SK-N-SH (cell line): ENCODE results near the gene CAMK2B. TPM values are rescaled to one million over a fixed set of nuclear protein-coding genes. Genes with fewer than 3 reads are reported as not detected.

Experiments
- CTCF ChIA-PET: fragments of 300-600, 350-600 bp; formaldehyde crosslinking; extraction: SDS; loops from one replicate; lab custom pipeline; 2021; lab: Yijun Ruan, JAX
- POLR2A ChIA-PET: fragments of 350-600 bp; sonication (Branson Sonifier 250); formaldehyde crosslinking; extraction: SDS; loops from one replicate; lab custom pipeline; 2020; ENCODE audit warnings: antibody characterized with exemption, inconsistent platforms; lab: Yijun Ruan, JAX
- DNase-seq: peaks from one replicate; pipeline ENCODE4 v3.0.0; 2012
- H2AFZ ChIP-seq: fragments of 200-600 bp; sonication (generic); 2 replicates; pipeline ENCODE4 v1.8.1; 2016; ENCODE audit warnings: antibody characterized with exemption, mild to moderate bottlenecking, low read depth
- H3F3A ChIP-seq: fragments of 200-600 bp; sonication (generic); replicated peaks from 2 replicates; pipeline ENCODE3; 2016; ENCODE audit warnings: antibody characterized with exemption, mild to moderate bottlenecking; ENCODE audit not compliant: insufficient read depth
- H3K27ac ChIP-seq, 2 experiments: fragments of 200-500 bp in 1 of 2; fragments of 200-600 bp in 1 of 2; sonication (Bioruptor generic) in 1 of 2; sonication (generic), shearing (Covaris generic) in 1 of 2; 2 replicates each; pipeline versions ENCODE4 v1.5.1 to v1.6.1; 2014 to 2016; ENCODE audit warnings: low read depth in 2 of 2, inconsistent platforms in 1 of 2, low read length in 1 of 2, mild to moderate bottlenecking in 1 of 2, mixed read lengths in 1 of 2
- H3K27me3 ChIP-seq: fragments of 200-600 bp; sonication (generic), shearing (Covaris generic); 2 replicates; pipeline ENCODE4 v1.6.1; 2016; ENCODE audit warnings: mixed run types; ENCODE audit not compliant: insufficient read depth
- H3K36me3 ChIP-seq, 2 experiments: fragments of 200-500 bp in 1 of 2; fragments of 200-600 bp in 1 of 2; sonication (Bioruptor generic) in 1 of 2; sonication (generic) in 1 of 2; replicated peaks in 1 of 2; 2 replicates each; pipeline versions ENCODE3 to v1.5.1; 2014 to 2016; ENCODE audit warnings: low read length in 1 of 2, mild to moderate bottlenecking in 1 of 2; ENCODE audit not compliant: insufficient read depth in 2 of 2, control insufficient read depth in 1 of 2
- H3K4me1 ChIP-seq, 2 experiments: fragments of 200-500 bp in 1 of 2; fragments of 200-600 bp in 1 of 2; sonication (Bioruptor generic) in 1 of 2; sonication (generic), shearing (Covaris generic) in 1 of 2; 2 replicates each; pipeline versions ENCODE4 v1.5.1 to v1.6.1; 2014 to 2016; ENCODE audit warnings: low read depth in 1 of 2, low read length in 1 of 2, mixed run types in 1 of 2; ENCODE audit not compliant: insufficient read depth in 2 of 2, control insufficient read depth in 1 of 2
- H3K4me2 ChIP-seq: fragments of 200-600 bp; sonication (generic), shearing (Covaris generic); 2 replicates; pipeline ENCODE4 v1.6.1; 2017; ENCODE audit warnings: mixed run types
- H3K4me3 ChIP-seq, 2 experiments: fragments of 200-500 bp in 1 of 2; fragments of 200-600 bp in 1 of 2; sonication (Bioruptor generic) in 1 of 2; sonication (generic), shearing (Covaris generic) in 1 of 2; 2 replicates each; pipeline versions ENCODE4 v1.5.1 to v1.8.1; 2014 to 2016; ENCODE audit warnings: low read depth in 2 of 2, inconsistent platforms in 1 of 2, low read length in 1 of 2, mild to moderate bottlenecking in 1 of 2, mixed read lengths in 1 of 2, moderate library complexity in 1 of 2
- H3K79me2 ChIP-seq: fragments of 200-600 bp; sonication (generic); 2 replicates; pipeline ENCODE4 v1.8.1; 2017; ENCODE audit warnings: mild to moderate bottlenecking; ENCODE audit not compliant: insufficient read depth
- H3K9ac ChIP-seq: fragments of 200-600 bp; sonication (generic); 2 replicates; pipeline ENCODE4 v1.6.1; 2017; ENCODE audit warnings: mixed run types
- H3K9me2 ChIP-seq: fragments of 200-600 bp; sonication (generic); 2 replicates; pipeline ENCODE4 v1.6.1; 2017; ENCODE audit warnings: mixed run types
- H3K9me3 ChIP-seq: fragments of 200-600 bp; sonication (generic); 2 replicates; pipeline ENCODE4 v1.6.1; 2017; ENCODE audit warnings: mixed run types, mild to moderate bottlenecking, moderate library complexity
- H4K20me1 ChIP-seq: fragments of 200-600 bp; sonication (generic); 2 replicates; pipeline ENCODE4 v1.6.1; 2017; ENCODE audit warnings: mild to moderate bottlenecking, mixed run types; ENCODE audit not compliant: insufficient read depth
- CHD2 ChIP-seq: fragments of 150-350 bp; IDR thresholded peaks from 2 replicates; pipeline ENCODE4 v1.6.1; 2018; ENCODE audit warnings: low read length; ENCODE audit not compliant: partially characterized antibody
- ELF1 ChIP-seq: IDR thresholded peaks from 2 replicates; pipeline ENCODE4 v1.4.0; 2012
- EP300 ChIP-seq, 2 experiments: IDR thresholded peaks; 2 replicates each; pipeline versions ENCODE4 v1.4.0 to v1.6.1; 2012; ENCODE audit warnings: borderline replicate concordance in 1 of 2, low read depth in 1 of 2, low read length in 1 of 2
- EZH2phosphoT487 ChIP-seq: fragments of 200-600 bp; sonication (generic); IDR thresholded peaks from 2 replicates; pipeline ENCODE4 v1.6.1; 2017; ENCODE audit warnings: low read depth, mixed run types, mild to moderate bottlenecking, antibody characterized with exemption, moderate library complexity, borderline replicate concordance
- FOXJ3 ChIP-seq: sonication (generic); formaldehyde crosslinking; IDR thresholded peaks from 2 replicates; pipeline ENCODE4 v1.5.1; 2020; ENCODE audit warnings: mild to moderate bottlenecking, missing genetic modification reagents
- GATA2 ChIP-seq: sonication (generic); formaldehyde crosslinking; IDR thresholded peaks from 2 replicates; pipeline ENCODE4 v1.5.0; 2020; ENCODE audit warnings: mild to moderate bottlenecking, missing genetic modification reagents
- IRF3 ChIP-seq: fragments of 150-350 bp; IDR thresholded peaks from 2 replicates; pipeline ENCODE4 v1.6.1; 2016; ENCODE audit warnings: mild to moderate bottlenecking, low read depth, low read length
- JUND ChIP-seq: IDR thresholded peaks from 2 replicates; pipeline ENCODE4 v1.4.0; 2012
- MXI1 ChIP-seq: IDR thresholded peaks from 2 replicates; pipeline ENCODE4 v1.6.1; 2012; ENCODE audit warnings: mild to moderate bottlenecking, low read depth, low read length, improper control_type of control experiment
- NFIC ChIP-seq: IDR thresholded peaks from 2 replicates; pipeline ENCODE4 v1.4.0; 2012; ENCODE audit warnings: borderline replicate concordance
- NRF1 ChIP-seq: IDR thresholded peaks from 2 replicates; pipeline ENCODE4 v1.6.1; 2012; ENCODE audit warnings: low read depth, mild to moderate bottlenecking, low read length
- RAD21 ChIP-seq: IDR thresholded peaks from 2 replicates; pipeline ENCODE4 v1.6.1; 2012; ENCODE audit warnings: mild to moderate bottlenecking, low read length
- REST ChIP-seq: IDR thresholded peaks from 2 replicates; pipeline ENCODE4 v1.6.1; 2012; ENCODE audit warnings: mild to moderate bottlenecking, low read depth, low read length, moderate library complexity
- RFX5 ChIP-seq: IDR thresholded peaks from 2 replicates; pipeline ENCODE4 v1.6.1; 2012; ENCODE audit warnings: mild to moderate bottlenecking, improper control_type of control experiment, low read length
- SIN3A ChIP-seq: IDR thresholded peaks from 2 replicates; pipeline ENCODE4 v1.6.1; 2012; ENCODE audit warnings: low read depth, mild to moderate bottlenecking, low read length, moderate library complexity, borderline replicate concordance
- SMC3 ChIP-seq: IDR thresholded peaks from 2 replicates; pipeline ENCODE4 v1.6.1; 2012; ENCODE audit warnings: low read depth, low read length, improper control_type of control experiment
- TAF1 ChIP-seq: IDR thresholded peaks from 2 replicates; pipeline ENCODE4 v1.6.1; 2012; ENCODE audit warnings: low read depth, mild to moderate bottlenecking, low read length, moderate library complexity, borderline replicate concordance
- TEAD4 ChIP-seq: IDR thresholded peaks from 2 replicates; pipeline ENCODE4 v1.4.0; 2012; ENCODE audit warnings: mild to moderate bottlenecking, borderline replicate concordance; ENCODE audit not compliant: insufficient read depth
- USF2 ChIP-seq: fragments of 150-350 bp; IDR thresholded peaks from 2 replicates; pipeline ENCODE4 v1.6.1; 2017; ENCODE audit warnings: antibody characterized with exemption, low read length, low read depth, borderline replicate concordance
- YY1 ChIP-seq: IDR thresholded peaks from 2 replicates; pipeline ENCODE4 v1.4.0; 2012; ENCODE audit warnings: low read depth, mild to moderate bottlenecking
- WGBS: methylation state at CpG from one replicate; pipeline ENCODE4 v1.1.6; 2017; ENCODE audit warnings: low lambda C conversion rate; 5-methylcytosine and 5-hydroxymethylcytosine counted together
- polyA plus RNA-seq, 3 experiments: library from polyadenylated mRNA; depleted of rRNA; stranded (reverse); fragments of >200 nt; gene quantifications; 2 replicates each; pipeline ENCODE4 v1.2.3, GENCODE V29; 2012
- TF ChIP-seq, protein P1 (sequence below): IDR thresholded peaks from 2 replicates; pipeline ENCODE4; 2012

Gene CAMK2B
- polyA plus RNA-seq, 1 of the 3 experiments (the other 2 are of a cell fraction) = 0.20 TPM

DNA sequence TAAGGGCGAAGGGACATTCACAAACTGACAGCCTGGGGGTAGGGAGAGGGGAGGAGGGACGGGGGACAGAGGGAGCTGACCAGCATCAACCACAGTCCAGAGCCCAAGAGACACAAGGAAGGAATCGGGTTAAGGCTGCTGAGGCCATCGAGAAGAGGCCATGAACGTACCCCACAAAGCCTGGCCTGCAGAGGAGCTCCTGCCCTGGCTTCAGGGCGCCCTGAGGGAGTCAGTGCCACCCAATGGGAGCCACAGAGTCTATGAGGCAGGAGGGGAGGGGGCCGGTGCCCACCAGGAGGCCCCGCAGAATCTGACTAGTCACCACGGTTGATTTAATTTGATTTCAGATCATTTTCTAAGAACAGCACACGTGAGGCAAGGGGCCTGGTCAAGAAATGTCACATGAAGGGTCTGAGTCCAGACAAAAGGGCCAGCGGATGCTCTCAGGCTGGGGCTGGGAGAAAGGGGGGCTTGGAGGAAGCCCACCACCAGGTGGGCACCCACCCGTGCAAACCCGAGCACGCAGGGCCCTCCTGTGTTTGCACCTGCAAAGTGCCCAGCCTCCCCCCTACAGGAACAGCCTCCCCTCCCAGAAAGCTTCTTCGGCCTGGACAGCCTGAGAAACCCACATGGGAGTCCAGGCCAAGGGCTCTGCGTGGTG is 40.4 kb downstream of the CAMK2B start:
- Histone ChIP-seq H3K4me3 (no peak overlapping the region), H2AFZ (no peak overlapping the region), H3K9ac (no peak overlapping the region), H3K27me3 (no peaks in the 10 kb centered on the region; the same call in 1 of the 2 replicates), H3K9me3 (no peaks in the 10 kb centered on the region), H3K27ac (peak overlapping the region in 1 of 2 experiments; percentile 4; a peak in 1 of 4 replicates), H3F3A (no peaks in the 10 kb centered on the region), H3K4me2 (no peak overlapping the region), H4K20me1 (no peaks in the 10 kb centered on the region), H3K79me2 (no peaks in the 10 kb centered on the region), H3K4me1 (peaks cover 0 to 70% of the 10 kb centered on the region in 2 experiments; a peak in 1 of 4 replicates), H3K36me3 (no peaks in the 10 kb centered on the region), H3K9me2 (no peaks in the 10 kb centered on the region)
- DNase-seq = peak; percentile 60
- whole genome bisulfite sequencing = 77% methylated on average over 16 of the region's 16 CpGs
- TF ChIP-seq REST (0 out of 2 replicates have a peak, but pooled peaks have one; percentile 38), JUND (no peak)
- CTCF ChIA-PET = interaction anchor here (1.6 to 5.9 kb wide), 4 partner anchors 16 to 43 kb away, joined by 3 to 34 read pairs (median 7); no protein-coding TSS in a partner anchor
- POLR2A ChIA-PET = no interaction called here

- Histone ChIP-seq H3K4me3 (no peak overlapping the region), H3K27me3 (no peaks in the 10 kb centered on the region), H3K9me2 (no peaks in the 10 kb centered on the region), H3K79me2 (no peaks in the 10 kb centered on the region), H3K9ac (no peak overlapping the region), H4K20me1 (no peaks in the 10 kb centered on the region), H3K27ac (peak overlapping the region in 1 of 2 experiments; percentile 12; a peak in 1 of 4 replicates), H2AFZ (no peak overlapping the region), H3F3A (no peaks in the 10 kb centered on the region), H3K36me3 (no peaks in the 10 kb centered on the region), H3K4me1 (peaks cover 0 to 65% of the 10 kb centered on the region in 2 experiments; a peak in 1 of 4 replicates), H3K9me3 (no peaks in the 10 kb centered on the region), H3K4me2 (no peak overlapping the region)
- WGBS = 62% methylated on average over 8 of the region's 13 CpGs
- CTCF ChIA-PET = interaction anchor here (1.6 to 5.9 kb wide), 3 partner anchors 15 to 43 kb away, joined by 3 to 34 read pairs (median 8); no protein-coding TSS in a partner anchor
- TF ChIP-seq SMC3 (no peak), IRF3 (no peak), YY1 (no peak), USF2 (no peak), FOXJ3 (CRISPR knock-in tag) (no peak), MXI1 (no peak), GATA2 (CRISPR knock-in tag) (no peak), RAD21 (no peak), CHD2 (no peak), TAF1 (no peak), NFIC (no peak), TEAD4 (no peak), ELF1 (no peak), EZH2phosphoT487 (no peak), NRF1 (no peak), RFX5 (no peak), SIN3A (no peak), EP300 (IDR thresholded peaks at IDR 0.05; ENCODE audit: borderline replicate concordance in 1 of 2, low read depth in 1 of 2, low read length in 1 of 2) (no peak)
- TF ChIP-seq, protein P1, sequence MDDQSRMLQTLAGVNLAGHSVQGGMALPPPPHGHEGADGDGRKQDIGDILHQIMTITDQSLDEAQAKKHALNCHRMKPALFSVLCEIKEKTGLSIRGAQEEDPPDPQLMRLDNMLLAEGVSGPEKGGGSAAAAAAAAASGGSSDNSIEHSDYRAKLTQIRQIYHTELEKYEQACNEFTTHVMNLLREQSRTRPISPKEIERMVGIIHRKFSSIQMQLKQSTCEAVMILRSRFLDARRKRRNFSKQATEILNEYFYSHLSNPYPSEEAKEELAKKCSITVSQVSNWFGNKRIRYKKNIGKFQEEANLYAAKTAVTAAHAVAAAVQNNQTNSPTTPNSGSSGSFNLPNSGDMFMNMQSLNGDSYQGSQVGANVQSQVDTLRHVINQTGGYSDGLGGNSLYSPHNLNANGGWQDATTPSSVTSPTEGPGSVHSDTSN = no peak
- DNase-seq = peak; percentile 62
- POLR2A ChIA-PET = no interaction called here
Observed at GRCh38 chr7:44284216-44284615, 41.2 kb downstream of the CAMK2B start.
